Sigmoid colon (tissue), 4 donors: ENCODE data around the gene CASTOR2.

ENCODE experiments used
- CTCF ChIP-seq, 4 experiments: fragments of 450-650 bp in 3 of 4; fragments of 200-600 bp in 1 of 4; IDR thresholded peaks; one replicate each; pipeline ENCODE4 v1.5.1; 2016 to 2019; ENCODE audit warnings: antibody characterized with exemption in 4 of 4, mild to moderate bottlenecking in 3 of 4, moderate library complexity in 2 of 4
- EP300 ChIP-seq, 4 donors: sonication (generic); formaldehyde crosslinking; IDR thresholded peaks; one replicate each; pipeline ENCODE4 v1.6.1; 2017; ENCODE audit warnings: antibody characterized with exemption in 4 of 4

GRCh38 chr7:75038508-75038907 lies 74.0 kb downstream of the CASTOR2 start:
- TF ChIP-seq CTCF (IDR thresholded peaks at IDR 0.05): no peak
- no peak for TF ChIP-seq EP300 (IDR thresholded peaks at IDR 0.05)
